WTC11 (cell line): ENCODE measurements around the gene RABEP1.

ENCODE experiments used
- ATF3 ChIP-seq: sonication (generic); formaldehyde crosslinking; conservative IDR thresholded peaks from 2 replicates; pipeline ENCODE4 v1.8.1; 2022; ENCODE audit warnings: mild to moderate bottlenecking, missing genetic modification reagents
- CTCF ChIP-seq: fragments of 200-600 bp; IDR thresholded peaks from 2 replicates; pipeline ENCODE4 v1.8.0; 2022; ENCODE audit warnings: antibody characterized with exemption
- ETV6 ChIP-seq: sonication (generic); formaldehyde crosslinking; IDR thresholded peaks from 2 replicates; pipeline ENCODE4 v1.8.1; 2022; ENCODE audit warnings: mild to moderate bottlenecking, missing genetic modification reagents
- FOXJ3 ChIP-seq: sonication (generic); formaldehyde crosslinking; IDR thresholded peaks from 2 replicates; pipeline ENCODE4 v1.9.0; 2021; ENCODE audit warnings: missing genetic modification reagents, mild to moderate bottlenecking, borderline replicate concordance
- TF ChIP-seq, protein P1 (sequence below): sonication (generic); formaldehyde crosslinking; IDR thresholded peaks from 2 replicates; pipeline ENCODE4 v1.8.0; 2022; ENCODE audit warnings: mild to moderate bottlenecking, missing genetic modification reagents
- TF ChIP-seq, protein P2 (sequence below): sonication (generic); formaldehyde crosslinking; IDR thresholded peaks from 2 replicates; pipeline ENCODE4 v1.8.1; 2023; ENCODE audit warnings: mild to moderate bottlenecking, moderate library complexity, missing genetic modification reagents

GRCh38 chr17:5354310-5354709 is 72.2 kb downstream of the RABEP1 start:
- TF ChIP-seq ATF3 (CRISPR knock-in tag) (no peak), CTCF (no peak), ETV6 (CRISPR knock-in tag) (no peak), FOXJ3 (no peak)
- TF ChIP-seq, protein P1, sequence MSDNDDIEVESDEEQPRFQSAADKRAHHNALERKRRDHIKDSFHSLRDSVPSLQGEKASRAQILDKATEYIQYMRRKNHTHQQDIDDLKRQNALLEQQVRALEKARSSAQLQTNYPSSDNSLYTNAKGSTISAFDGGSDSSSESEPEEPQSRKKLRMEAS = no peak
- TF ChIP-seq, protein P2, sequence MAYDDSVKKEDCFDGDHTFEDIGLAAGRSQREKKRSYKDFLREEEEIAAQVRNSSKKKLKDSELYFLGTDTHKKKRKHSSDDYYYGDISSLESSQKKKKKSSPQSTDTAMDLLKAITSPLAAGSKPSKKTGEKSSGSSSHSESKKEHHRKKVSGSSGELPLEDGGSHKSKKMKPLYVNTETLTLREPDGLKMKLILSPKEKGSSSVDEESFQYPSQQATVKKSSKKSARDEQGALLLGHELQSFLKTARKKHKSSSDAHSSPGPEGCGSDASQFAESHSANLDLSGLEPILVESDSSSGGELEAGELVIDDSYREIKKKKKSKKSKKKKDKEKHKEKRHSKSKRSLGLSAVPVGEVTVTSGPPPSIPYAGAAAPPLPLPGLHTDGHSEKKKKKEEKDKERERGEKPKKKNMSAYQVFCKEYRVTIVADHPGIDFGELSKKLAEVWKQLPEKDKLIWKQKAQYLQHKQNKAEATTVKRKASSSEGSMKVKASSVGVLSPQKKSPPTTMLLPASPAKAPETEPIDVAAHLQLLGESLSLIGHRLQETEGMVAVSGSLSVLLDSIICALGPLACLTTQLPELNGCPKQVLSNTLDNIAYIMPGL = no peak
